HG03095 (cell line): ENCODE measurements around the gene RNF133.

Experiments
- ATAC-seq: cut with Tn5 transposase; IDR thresholded peaks from one replicate; pipeline ENCODE4 v1.9.1; 2021; ENCODE audit warnings: moderate library complexity; ENCODE audit not compliant: unreplicated experiment

The RNF133 gene

GRCh38 chr7:122699017-122699416 lies at the start of gene RNF133:
TSS of gene RNF133 (minus strand) at chr7:122699117. CDS start at chr7:122698918, 199 bp downstream.
- ATAC-seq = no peak

GRCh38 chr7:122748195-122748594 lies 49.3 kb upstream of the RNF133 start:
- ATAC-seq = no peak

DNA sequence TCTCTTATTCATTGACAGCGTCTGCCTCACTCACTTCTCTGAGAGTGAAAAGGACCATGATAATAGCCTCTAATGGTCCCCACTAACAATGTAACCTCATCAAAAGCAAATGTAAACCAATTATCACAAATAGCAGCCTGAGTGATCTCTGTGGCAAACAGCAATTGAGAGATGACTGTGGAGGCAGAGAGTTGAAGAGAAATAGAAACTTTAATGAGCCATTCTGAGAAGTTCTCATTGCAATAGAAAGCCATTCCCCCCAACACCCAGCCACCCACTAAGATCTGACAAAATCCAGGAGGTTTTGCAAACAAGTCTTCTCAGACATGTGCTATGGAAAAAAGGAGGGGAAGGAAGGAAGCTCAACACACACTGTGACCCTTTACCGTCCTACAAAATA lies 48.0 kb upstream of the RNF133 start:
- ATAC-seq = no peak

GRCh38 chr7:122743211-122743610 lies 44.3 kb upstream of the RNF133 start:
- no peak for ATAC-seq

DNA sequence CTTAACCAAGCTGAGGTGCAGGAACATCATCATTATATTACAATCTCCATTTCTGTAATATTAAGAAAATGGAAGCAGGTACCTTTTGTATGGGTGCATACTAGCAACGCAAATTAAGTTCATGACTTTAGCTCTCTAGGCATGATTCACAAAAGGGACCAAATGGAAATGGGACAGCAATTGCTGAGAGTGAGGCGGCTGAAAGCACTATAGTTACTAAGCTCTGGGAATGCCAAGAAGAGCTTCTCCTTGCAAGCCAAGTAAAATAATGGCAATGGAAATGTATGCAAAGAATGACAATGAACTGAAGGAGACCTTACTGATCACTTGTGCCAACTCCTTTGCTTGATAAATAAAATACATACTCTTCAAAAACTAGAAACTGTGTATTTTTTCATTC lies 40.0 kb upstream of the RNF133 start:
- no peak for ATAC-seq

DNA sequence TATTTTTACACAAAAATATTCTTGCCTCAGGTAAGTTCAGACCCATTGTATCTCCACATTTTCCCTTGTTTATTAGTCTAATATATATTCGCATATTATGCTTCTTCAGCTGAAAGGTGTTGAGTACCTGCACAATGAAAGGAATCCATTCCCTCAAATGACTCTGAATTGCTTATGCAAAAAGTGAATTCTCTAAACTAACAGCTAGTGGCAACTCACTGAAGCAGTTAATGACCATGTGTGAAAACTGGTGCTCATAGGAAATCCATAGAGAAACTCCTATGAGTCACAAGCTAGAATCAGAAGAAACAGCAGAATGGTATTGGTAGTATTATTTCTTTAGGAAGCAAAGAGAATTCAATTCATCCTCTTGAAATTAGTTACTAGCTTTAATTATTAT lies 37.3 kb upstream of the RNF133 start:
- ATAC-seq = no peak

- no peak for ATAC-seq
Observed at GRCh38 chr7:122727759-122728158, 28.8 kb upstream of the RNF133 start.

GRCh38 chr7:122727354-122727753 lies 28.4 kb upstream of the RNF133 start:
- no peak for ATAC-seq

GRCh38 chr7:122726881-122727280 lies 28.0 kb upstream of the RNF133 start:
- no peak for ATAC-seq

DNA sequence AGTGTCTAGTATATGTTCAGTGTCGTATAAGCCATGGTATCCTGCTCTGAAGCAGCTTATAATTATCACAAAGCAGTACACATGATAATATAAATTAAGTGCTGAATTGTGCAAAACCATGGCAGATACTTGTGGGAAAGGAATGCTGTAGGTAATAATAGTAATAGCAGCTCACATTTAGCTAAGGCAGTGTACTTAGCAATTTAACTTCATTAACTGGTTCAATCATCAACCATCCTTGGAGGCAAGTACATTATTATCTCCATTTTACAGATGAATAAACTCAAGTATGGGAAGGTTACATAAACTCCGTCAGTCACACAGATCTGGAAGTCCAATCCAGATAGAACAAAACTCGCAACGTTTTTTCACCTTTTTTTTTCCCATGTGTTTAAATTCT lies 25.4 kb upstream of the RNF133 start:
- no peak for ATAC-seq

DNA sequence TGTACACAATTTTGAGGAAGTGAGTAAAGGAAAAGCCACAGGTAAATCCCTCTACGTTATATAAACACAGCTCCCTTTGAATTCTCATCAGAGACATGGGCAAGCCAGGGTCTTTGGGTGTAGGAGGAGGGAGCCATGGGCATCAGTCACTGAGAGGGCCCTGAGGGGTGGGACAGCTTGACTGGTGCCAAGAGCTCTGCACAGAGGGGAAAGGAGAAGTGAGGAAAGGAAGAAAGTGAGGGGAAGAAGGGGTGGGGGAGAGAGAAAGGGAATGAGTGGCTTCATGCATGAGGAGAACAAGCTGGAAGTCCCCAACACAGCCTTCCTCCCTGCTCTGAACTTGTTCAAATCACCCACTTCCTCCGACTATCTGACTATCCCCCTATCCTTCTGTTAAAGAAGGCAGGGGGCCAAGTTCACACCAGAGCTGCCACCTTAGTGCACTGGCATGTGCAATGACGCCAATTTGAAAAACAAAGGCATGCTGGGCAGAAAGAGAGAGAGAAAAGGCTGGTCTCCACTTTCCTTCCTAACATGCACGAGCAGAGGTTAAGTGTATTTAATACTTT lies 20.2 kb upstream of the RNF133 start:
- no peak for ATAC-seq

- ATAC-seq = no peak
Observed at GRCh38 chr7:122717356-122718089, 18.6 kb upstream of the RNF133 start.

DNA sequence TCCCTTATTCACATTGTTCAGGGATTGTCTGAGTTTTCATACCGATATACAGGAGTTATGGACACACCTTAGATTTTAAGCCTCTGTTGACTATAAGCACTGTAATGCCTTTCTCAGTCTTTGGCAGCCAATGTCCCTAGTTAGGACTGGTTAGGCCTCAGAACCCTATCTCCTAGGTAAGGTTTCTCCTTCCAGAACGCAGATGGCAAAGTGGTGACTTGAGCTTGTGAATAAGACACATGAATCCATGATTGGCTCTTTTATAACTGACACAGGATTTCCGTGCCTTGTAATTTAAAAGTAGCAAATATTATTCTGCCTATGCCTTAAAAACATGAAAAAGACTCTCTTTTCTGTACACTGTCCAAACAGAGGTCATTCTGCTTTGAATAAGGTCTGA lies 16.3 kb upstream of the RNF133 start:
- no peak for ATAC-seq

- no peak for ATAC-seq
Observed at GRCh38 chr7:122710916-122711315, 12.0 kb upstream of the RNF133 start.

DNA sequence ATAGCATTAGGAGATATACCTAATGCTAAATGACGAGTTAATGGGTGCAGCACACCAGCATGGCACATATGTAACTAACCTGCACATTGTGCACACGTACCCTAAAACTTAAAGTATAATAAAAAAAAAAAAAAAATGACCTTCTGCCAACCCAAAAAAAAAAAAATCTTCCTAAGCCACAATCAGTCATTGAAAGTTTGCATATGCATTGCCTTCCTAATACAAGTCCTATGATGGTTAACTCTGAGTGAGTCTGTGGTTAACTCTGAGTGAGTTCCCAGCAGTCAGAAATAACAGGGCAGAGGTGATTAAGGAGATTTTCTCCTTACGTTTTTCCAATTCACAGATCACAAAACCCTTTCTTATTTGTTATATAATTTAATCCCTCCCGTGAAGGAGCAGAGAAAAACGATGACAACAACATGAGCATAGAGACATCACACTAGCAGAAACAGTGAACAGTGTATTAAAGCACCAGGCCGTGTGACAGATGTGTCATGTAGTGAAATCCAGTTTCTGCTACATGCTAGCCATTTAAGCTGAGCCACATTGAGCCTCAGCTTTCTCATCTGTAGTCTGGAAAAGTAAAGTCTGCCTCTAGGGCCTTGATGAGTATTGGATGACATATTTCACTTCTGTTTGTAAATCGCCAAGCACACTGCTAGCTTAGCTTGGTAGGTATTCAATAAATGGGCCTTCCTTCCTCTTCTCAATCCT lies 11.2 kb upstream of the RNF133 start:
- no peak for ATAC-seq

DNA sequence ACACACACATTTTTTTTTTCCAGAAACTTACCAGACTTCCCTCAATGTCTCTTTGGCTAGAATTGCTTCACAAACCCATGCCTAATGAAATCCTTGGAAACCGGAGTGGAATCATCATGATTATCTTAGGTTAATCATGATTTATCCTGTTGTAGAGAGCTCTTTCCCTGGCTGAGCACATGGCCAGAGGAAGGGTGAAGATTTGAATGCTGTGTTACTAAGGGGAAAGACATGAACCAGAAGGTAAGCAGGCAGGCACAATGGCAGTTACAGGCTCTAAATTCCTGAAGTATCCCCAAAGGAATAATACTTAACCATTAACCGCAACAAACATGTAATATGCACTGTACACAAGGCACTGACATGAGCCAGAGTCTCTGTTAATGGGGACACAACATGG lies 7.9 kb upstream of the RNF133 start:
- ATAC-seq = no peak

- no peak for ATAC-seq
Observed at GRCh38 chr7:122702872-122703510, 4.1 kb upstream of the RNF133 start, which contains the start of gene RNF148. TSS of gene RNF148 (minus strand) at chr7:122702922. CDS start at chr7:122702750, 172 bp downstream.

GRCh38 chr7:122695816-122696215 lies 3.1 kb downstream of the RNF133 start:
- no peak for ATAC-seq

DNA sequence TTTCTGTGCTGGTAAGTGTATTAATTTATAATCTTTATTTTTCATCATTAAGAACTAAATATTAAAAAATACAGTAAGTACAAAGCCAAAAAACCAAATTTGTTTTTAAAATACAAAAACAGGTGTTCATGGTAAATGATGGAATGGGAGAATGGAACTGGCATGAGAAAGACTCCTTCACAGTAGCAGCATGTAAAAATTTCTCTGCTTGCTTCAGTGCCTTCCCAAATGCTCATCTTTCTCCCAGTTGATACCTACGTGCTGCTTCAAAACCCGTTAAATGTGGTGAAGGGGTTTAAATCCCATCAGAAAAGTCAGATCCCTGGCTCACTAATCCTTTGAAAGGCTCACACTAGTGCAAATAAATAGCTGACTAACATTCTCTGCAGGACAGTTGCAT lies 4.2 kb downstream of the RNF133 start:
- no peak for ATAC-seq

DNA sequence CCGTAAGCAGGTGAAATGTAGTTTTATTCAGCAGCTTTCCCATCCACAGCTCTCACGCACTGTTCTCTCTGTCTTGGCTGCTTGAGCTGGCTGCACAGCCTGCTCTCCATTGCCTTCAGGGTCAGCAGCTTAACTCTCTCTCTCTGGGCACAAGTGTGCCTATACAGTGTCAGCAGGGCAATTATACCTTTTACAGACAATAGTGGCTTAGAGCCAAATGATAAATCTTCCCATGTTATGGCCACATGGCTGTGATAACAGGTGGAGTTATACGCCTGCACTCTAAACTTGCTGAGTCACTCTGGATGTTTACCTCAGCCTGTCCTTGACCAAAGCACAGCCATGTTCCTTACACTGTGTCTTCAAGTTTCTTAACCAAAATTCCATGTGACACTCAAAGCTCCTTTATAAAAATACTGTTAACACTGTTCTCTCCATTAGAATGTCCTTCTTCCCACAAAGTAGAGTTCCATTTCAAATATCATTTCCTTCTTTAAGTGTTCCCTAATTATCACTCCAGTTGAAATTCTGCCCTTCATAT lies 6.1 kb downstream of the RNF133 start:
- no peak for ATAC-seq

- no peak for ATAC-seq
Observed at GRCh38 chr7:122691569-122692235, 7.2 kb downstream of the RNF133 start.
